ENCODE results near the gene SLF2.
A peak's percentile ranks its signal among the peaks of the same experiment; 100 is the strongest.
"Not testable (repeated sequence)": the region's sequence is repeated elsewhere in the genome, so short reads cannot be mapped to it uniquely, and the experiment has no call there.

Gene SLF2

DNA sequence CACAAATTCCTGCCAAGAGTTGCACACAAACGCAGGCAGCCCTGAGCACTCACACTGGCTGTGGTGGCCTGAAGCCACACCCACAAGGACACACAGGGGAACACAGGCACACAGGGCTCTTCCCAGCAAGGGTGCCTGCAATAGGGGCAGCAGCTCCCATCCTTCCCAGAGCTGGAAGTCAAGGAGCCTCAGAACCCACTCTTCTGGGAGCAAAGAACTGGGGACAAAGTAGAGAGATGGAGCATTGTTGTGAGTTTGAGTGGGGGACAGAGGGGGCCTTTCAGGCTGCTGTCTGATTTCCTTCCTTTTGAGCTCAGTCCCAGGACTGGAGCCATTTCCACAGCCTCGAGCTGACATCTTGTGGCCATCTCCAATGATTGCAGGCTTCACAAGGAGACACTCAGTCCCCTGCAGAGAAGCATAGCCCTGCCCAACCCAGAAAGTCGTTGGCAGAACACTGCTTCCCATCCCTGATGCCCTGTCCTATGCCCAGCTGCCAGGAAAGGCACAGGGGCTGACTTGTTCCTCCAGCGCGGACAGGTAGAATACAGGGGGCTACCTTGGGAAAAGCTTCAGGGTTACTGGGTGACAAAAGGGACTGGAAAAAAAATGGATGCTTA, 34.4 kb upstream of the SLF2 start:
- DNase-seq, result peak; percentile 51

DNA sequence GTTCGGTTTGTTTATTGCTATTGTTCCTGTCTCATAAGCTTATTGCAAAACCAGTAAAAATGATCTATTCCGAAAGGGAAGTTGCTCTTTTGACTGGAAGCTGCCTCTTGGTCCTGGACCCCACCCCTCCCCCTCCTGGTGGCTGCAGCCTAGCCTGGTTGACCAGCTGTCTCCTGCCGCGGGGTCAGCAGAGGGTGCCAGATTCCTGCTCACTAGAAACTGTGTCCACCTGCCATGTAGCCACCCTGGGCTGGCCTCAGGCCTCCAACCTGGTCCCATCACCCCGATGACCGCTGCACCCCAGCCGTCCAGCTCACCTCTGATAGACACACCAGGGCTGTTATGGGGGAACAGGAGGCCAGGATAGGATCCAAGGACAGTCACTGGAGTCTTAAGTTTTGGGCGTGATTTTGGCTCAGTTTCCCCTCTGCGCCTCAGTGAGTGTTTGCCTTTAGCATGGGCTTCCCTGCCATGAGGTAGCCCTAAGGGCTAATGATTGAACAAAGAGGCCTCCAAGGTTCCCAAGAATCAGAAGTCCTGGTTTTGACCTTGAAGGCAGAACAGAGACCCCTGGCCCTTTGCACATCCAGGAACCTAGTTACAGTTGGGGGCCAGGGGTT, 32.9 kb upstream of the SLF2 start:
- no peak for DNase-seq

DNA sequence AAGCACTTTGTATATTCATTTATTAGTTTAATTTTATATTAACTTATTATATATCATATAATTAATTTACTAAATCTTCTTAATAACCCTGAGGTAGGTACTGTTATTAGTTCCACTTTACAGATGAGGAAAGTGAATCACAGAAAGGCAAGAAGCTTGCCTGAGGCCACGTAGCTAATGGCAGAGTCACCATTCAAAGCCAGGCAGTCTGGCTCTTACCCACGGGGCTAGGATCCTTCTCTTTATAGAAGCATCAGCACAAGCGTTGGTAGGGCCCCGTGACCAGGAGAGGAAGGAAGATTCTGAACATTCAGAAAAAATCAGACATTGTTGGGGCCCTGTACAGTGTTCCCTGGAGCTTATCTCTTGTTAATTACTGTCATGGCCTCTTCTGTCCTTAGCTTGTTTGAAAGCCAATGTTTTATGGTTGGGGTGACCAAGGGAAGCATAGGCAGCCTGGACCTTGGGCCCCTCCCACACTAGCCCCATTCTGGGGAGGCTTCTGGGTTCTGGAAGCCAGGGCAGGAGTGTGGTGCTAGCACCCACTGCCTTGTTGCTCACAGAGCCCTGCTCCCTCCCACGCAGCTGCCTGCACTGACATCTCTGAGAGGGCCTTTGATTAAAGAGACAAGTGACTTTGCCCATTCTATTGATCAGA, 31.1 kb upstream of the SLF2 start:
- no peak for DNase-seq

DNA sequence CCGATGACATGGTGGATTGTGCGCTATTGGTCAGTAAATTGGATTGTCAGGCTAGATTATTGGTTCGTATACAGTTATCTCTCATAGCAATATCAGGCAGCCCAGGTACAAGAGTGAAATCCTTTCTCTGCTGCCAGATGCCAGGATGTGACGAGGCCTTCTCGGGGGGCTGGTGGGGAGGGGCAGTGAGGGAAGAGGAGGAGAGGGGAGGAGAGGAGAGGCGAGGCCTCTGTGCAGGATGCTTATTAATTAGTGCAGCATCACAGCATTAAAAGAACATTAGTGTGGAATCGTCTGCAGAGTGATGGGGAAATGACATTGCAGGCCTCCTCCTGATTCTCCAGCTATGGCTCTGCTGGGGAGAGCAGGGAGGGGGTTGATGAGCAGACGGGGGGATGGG, 30.5 kb upstream of the SLF2 start:
- DNase-seq, result no peak

DNA sequence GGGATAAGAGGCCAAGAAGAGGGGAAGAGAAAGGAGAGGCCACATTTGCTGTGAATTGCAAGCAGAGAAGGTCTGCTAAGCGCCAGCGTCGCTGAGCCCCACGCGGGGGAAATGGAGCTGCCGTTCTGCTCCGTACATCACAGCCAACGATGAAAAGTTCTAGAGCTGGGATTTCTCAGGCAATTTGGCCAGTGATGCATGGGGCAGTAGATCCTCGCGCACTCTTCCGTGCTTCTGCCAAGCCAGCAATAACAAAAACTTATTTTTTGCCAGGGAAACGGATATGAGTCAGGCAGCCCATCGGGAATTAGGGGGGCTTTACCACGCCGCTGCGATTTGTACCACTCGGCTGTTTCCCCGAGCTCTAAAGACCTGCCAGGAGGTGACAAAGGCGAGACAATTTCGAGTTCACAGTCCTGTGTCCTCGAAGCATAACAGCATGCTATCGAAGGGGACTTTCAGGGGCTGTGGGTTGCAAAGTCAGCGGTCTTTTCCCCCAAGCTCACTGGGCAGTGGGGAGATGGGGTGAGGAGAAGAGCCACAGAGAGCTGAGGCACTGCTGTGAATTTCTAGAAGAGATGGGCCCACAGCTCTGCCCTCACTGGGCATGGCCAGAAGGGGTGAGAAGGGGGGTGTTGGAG, 30.0 kb upstream of the SLF2 start:
- no peak for DNase-seq

DNA sequence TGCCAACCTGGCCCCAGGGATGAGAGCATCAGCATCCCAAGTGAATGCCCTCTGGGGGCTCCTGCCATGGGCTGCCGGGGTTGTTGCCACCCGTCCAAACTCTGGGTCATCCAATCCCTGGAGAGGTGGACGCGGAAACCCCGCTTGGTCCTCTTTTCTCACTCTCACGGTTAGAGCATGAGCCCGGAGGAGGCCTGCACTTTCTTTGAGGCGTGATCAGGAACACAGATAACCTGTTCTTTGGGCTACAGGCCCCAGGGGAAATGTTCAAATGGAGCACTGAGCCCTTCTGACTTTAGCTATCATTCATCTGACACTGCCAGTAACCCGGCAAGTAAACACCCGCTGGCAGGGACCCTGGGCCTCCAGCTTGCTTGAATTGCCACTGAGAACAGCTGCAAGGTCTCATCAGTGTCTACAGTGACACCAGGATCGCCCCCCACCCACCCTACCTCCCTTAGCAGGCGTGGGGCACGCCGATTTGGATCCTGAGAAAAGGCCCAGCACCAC, 29.4 kb upstream of the SLF2 start:
- DNase-seq, result no peak

DNA sequence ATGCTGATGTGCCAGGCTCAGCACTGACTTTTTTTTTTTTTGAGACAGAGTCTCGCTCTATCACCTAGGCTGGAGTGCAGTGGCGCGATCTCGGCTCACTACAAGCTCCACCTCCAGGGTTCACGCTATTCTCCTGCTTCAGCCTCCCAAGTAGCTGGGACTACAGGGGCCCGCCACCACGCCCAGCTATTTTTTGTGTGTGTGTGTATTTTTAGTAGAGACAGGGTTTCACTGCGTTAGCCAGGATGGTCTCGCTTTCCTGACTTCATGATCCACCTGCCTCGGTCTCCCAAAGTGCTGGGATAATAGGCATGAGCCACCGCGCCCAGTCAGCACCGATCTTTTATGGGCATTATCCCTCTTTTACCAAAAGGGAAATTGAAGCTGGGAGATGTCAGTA, 27.2 kb upstream of the SLF2 start:
- not testable (repeated sequence) for DNase-seq

DNA sequence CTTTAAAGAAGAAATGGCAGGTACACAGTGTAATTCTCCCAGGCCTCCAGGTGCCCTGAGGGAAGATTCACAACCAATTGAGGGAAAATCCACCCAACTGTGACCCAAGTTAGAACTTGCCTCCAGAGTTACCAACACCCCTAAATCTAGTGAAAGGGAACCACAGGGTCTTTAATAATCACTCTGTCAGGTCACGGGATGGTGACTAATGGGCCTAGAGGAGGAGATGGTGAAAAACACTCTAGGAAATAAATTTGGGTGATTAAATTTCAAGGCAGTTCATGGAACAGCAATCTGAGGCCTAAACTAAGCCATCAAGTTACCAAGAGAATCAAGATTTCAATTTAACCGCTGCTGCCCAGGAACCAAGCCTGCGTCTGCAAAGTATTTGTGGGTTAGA, 26.7 kb upstream of the SLF2 start:
- DNase-seq, result no peak

DNA sequence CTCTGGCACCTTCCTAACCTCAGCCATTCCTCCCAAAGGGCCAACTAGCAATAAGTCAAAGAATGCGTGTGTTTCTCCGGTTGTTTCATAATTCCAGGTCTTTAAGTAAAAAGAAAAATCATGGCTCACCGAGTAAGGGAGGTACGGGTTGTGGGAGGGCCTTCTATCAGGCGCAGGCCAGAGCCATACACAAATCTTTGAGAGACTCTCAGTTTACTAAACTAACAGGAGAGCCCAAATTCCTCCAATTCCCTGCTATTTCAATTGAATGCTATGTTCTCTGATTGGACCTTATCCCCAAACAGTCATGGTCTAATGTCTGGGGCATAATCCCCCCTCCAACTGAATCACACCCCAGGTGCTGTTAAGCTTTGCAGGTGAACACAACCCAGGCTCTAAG, 26.2 kb upstream of the SLF2 start:
- DNase-seq, result no peak

DNA sequence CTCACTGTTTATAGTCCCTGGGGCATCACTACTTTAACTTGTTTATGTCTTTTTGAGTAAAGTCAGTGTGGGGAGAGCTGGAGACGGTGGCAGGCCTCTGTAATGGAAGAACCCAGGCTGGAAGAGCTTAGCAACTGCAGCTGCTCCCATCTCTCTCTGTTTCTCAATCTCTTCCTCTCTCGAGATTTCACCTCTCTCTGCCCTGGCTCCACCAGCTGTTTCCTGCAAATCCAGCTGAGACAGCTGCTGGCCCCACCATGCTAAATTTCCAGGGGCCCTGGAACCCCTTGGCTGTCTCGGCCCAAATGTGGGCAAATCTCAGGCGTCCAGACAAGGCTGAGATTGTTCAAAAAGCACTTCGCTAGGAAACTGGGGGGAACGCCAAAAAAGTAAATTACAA, 25.8 kb upstream of the SLF2 start:
- no peak for DNase-seq

DNA sequence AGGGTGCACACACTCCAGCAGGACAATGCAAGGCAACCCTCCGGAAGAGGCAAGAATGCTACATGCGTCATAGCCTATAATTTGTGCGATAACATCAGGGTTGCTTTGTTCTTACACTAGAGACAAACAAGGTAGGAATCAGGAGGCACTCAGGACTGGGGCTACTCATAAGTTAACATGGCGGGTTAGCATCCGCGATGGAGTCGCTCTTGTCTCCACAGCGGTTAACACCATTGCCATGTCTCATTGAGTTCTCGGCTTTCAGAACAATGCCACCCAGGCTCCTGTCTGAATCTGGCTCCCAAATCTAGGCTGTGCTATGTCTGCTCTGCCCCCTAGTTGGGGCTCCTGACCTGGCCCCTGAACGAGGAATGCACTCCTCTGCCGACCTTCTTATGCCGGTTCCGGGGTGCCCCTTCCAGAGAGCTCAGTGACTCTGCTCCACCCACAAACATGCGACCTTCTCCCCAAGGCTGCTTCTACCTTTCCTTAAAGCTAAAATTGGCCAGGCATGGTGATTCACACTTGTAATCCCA, 24.9 kb upstream of the SLF2 start:
- no peak for DNase-seq

DNA sequence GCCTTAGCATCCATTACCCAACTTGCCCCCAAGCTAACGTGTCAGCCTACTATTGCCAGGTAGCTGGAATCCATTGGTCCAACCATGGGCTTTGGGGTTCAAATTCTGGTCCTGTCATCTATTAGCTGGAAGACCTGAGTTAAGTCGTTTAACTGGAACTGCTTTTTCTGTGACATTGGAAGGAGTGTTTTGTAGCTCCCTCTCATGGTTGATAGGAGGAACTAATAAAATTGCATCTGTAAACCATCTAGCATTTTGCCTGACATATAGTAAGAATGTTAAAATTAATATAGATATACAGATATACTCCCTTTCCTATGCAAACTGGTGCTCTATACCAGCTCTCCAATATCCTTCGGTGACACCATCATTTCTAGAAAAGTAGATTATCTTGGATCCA, 23.8 kb upstream of the SLF2 start:
- DNase-seq, result no peak

DNA sequence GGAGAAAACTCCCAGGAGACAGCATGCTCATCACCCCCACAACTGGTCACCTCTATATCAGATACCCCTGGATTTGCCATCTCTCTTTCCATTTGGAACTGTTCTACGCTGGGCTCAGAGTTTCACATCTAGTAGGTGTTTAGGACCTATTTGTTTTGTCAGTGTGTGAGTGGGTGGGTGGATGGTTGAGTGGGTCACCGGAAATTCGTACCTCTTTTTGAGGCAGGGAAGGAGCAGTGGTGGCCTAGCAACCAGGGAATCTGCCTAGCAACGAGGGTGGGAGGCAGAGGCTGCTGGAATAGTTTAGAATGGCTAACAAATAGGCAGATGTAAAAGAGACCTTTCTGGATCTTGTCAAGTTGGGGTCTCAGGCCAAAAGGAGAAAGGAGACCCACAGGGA, 23.2 kb upstream of the SLF2 start:
- DNase-seq, result no peak

DNA sequence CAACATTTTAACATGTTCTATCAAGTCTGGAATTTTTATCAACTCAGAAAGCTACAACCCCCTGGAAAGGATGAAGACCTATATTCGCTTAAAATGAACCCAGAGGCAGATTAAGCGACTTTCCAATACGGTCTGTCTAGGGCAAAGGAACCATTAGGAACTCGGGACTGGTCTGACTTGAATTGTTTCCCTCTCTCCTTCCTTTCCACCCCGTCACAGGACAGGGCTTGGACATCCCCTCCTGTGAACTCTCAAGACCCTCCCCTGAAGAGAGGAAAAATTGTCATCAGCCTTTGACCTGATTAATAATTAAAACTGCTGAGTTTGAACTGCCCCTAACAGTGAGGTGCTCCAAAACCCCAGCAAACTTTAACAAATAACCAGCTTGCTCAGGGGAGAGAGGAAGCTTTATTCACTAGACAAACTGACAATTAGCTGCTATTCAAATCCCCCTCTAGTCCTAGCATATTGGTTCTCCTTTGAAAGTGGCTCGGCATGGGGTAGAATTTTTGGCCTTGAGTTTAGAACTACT, 22.6 kb upstream of the SLF2 start:
- no peak for DNase-seq

DNA sequence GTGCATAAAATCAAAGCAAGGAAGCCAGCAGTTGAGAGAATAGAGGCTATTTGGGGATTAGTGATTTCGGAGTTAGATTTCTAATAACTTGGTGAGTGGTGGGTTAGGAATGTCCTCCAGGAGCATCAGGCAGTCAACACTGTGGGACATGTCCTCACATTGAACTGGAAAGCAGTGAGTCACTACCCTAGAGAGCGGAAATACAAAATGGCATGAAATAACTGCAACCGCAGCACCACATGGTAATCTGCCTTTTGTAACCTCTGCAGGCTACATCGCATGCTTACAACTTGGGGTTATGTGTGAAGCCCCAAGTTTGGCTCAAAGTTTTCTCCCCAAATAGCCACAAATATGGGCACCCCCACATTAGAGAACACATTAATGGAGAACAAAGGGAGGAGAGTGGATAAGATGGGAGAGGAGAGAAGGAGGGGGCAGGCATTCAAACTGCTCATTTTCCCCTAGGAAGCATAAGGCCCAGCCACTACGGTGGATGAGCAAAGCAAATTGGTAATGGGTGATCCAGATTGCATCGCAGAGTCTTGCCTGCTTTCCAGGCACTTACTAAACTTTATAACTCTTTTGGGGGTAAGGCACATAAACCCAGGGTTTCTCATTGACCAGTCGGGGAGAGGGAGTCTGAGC, 22.0 kb upstream of the SLF2 start:
- DNase-seq, result no peak

DNA sequence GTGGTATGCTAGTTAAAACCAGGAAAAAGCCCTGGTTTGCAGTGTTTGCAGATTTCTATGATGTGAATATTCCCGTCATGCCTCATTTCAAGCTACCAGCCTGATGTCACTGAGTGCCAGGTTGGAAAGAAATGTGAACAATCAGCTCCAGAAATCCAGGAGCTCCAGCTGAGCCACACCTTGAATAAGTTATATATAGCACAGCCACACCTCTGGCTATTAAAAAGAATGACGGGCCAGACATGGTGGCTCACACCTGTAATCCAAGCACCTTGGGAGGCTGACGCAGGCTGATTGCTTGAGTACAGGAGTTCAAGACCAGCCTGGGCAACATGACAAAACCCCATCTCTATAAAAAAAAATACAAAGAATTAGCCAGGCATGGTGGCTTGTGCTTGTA, 18.7 kb upstream of the SLF2 start:
- DNase-seq, result no peak

DNA sequence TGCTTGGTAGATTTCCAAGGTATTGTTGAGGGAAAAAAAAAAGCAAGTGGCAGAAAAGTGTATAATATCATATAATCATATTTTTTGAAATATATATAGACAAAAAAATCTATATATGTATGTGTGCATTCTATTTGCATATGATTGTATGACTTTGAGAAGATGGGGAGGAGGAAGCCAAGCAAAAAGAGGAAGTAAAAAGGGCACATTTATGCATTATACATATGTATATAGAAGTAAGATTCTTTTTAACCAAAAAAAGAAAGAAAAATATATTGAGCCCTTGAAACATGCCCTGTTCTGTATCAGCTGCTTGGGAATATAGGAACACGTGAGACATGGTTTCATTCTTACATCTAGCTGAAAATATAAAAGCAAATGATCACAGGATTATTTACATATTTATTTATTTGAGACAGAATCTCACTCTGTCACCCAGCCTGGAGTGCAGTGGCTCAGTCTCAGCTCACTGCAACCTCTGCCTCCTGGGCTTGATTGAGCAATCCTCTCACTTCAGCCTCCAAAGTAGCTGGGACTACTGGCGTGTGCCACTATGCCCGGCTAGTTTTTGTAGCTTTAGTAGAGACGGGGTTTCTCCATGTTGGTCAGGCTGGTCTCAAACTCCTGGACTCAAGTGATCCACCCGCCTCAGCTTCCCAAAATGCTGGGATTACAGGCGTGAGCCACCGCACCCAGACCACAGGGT, 18.0 kb upstream of the SLF2 start:
- DNase-seq, result no peak

DNA sequence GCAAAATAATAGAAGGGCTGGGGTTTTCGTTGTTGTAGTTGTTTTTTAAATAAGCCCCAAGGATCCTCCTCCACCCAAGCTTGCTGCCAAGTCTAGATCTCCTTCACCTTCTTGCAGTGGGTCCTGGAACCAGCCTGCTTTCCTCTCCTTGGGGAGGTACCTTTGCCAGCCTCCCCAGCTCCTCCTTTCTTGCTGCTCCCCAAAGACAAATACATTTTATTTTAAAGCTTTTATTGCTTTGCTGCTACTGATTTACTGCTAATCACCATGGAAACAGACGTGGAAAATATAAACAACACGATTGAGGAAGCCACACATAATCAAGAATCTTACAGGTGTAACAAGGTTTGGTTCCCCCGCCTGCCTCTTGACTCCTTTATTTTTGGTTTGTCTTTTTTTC, 17.4 kb upstream of the SLF2 start:
- DNase-seq, result no peak

DNA sequence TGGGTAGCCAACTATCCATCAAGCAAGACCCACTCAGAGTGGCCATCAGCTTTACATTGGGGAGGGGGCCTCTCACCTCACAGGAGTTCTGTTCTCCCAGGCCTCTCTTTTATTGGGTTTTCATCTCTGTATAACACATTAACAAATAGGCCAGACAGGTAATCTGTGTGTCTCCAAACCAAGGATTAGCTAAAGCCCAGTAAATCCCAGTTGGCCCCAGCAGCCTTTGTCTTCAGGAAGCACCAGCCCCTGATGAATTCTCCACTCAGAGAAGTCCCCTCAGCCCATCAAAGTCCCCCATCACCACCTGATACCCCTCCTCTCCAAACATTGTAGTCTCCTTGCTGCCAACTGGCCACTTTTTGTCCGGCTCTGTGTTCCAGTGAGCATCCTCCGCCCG, 16.9 kb upstream of the SLF2 start:
- DNase-seq, result no peak

DNA sequence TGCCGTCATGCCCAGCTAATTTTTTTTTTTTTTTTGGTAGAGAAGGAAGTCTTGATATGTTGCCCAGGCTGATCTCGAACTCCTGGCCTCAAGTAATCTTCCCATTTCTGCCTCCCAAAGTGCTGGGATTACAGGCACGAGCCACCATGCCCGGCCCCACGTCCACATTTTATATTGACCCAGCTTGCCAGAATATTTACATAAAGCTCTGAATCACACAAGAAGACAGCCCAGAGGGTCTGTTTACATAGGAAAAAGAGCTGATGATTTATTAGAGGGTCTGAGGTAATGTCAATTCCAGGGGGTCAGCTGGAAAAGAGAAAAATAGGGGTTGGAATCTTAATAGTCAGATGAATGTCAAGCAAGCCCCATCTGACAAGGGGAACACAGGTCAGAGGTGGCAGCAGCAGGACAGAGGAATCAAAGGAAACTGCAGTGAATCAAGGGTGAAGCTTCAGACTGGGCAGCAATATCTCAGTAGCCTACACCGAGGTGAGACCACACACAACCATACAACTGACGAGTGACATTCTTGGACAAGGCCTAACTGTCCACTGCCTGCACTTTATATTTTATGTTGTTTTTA, 15.8 kb upstream of the SLF2 start:
- no peak for DNase-seq

DNA sequence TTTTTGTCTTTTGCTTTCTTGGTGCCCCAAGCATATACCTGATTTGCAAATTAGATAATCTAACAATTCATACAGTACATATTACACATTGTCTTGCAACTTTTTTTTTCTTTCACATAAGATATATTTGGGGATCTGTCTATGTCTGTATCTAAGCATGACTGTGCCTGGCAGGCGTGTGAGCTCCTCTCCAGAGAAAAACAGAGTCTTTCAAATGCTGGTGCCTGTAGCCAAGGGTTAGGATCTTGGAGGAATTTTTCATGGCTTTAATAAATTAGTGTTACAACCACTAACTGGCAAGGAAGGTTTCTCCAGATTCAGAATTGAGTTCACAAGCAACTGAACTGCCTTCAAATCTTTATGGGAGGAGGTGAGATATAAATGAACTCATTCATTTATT, 14.8 kb upstream of the SLF2 start:
- DNase-seq, result no peak

DNA sequence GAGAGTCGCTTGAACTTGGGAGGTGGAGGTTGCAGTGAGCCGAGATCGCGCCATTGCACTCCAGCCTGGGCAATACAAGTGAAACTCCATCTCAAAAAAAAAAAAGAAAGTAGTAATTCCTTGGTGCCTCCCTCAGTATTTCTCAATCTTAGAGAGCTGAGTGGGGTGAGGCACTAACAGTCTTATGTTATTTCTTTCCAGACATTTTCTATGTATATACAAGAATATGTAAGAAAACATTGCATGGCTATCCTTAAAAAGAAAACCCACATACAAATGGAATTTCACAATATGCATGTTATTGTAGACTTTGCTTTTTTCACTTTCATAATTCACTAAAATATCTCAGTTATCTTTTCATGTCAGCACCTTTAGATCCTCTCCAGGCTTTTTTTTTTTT, 13.6 kb upstream of the SLF2 start:
- DNase-seq, result no peak

Measured in activated CD4-positive, alpha-beta T cell treated with anti-CD3 and anti-CD28 coated beads, Interleukin-2, Interleukin-6, amounts not matched to agents 100 ng/mL and 50 ng/mL, durations not matched to agents 16 hours and 8 hours (primary cell).